ENCODE results near the gene MTERF4.

Gene MTERF4

GRCh38 chr2:241063093-241063551 lies 39.0 kb downstream of the MTERF4 start:
- H3K4me3 ChIP-seq (ENCODE audit: low read depth, low read length): no peak overlapping the region
- no peak for TF ChIP-seq CTCF (IDR thresholded peaks at IDR 0.05; ENCODE audit: low read depth, low read length)

- TF ChIP-seq CTCF (IDR thresholded peaks at IDR 0.05; ENCODE audit: low read depth, low read length): no peak
Measured at GRCh38 chr2:241062389-241063092, 39.5 kb downstream of the MTERF4 start.

GRCh38 chr2:241061275-241061674 lies 40.8 kb downstream of the MTERF4 start:
- no peak for TF ChIP-seq CTCF (IDR thresholded peaks at IDR 0.05; ENCODE audit: low read depth, low read length)
- H3K4me3 ChIP-seq (ENCODE audit: low read depth, low read length): no peak overlapping the region

More at GRCh38 chr2:241062389-241063092, 39.5 kb downstream of the MTERF4 start:
- no peak overlapping the region for H3K4me3 ChIP-seq (ENCODE audit: low read depth, low read length)

- H3K4me3 ChIP-seq (ENCODE audit: low read depth, low read length): no peak overlapping the region
- no peak for TF ChIP-seq CTCF (IDR thresholded peaks at IDR 0.05; ENCODE audit: low read depth, low read length)
Measured at GRCh38 chr2:241053576-241054251, 48.4 kb downstream of the MTERF4 start.

GRCh38 chr2:241052677-241053360 lies 49.3 kb downstream of the MTERF4 start:
- no peak overlapping the region for H3K4me3 ChIP-seq (ENCODE audit: low read depth, low read length)
- no peak for TF ChIP-seq CTCF (IDR thresholded peaks at IDR 0.05; ENCODE audit: low read depth, low read length)

GRCh38 chr2:241051578-241052487 lies 50.3 kb downstream of the MTERF4 start:
- TF ChIP-seq CTCF (IDR thresholded peaks at IDR 0.05; ENCODE audit: low read depth, low read length): no peak
- no peak overlapping the region for H3K4me3 ChIP-seq (ENCODE audit: low read depth, low read length)
